Fibroblast of lung (primary cell): ENCODE results near the gene HIGD1A.

Source experiments
- CTCF ChIP-seq, 2 donors: IDR thresholded peaks in 1 of 2; conservative IDR thresholded peaks in 1 of 2; 1 replicate in 1 of 2; 2 replicates in 1 of 2; pipeline ENCODE4 v1.5.1; 2011 to 2012; ENCODE audit warnings: low read length in 2 of 2, control low read depth in 1 of 2, inconsistent platforms in 1 of 2, low read depth in 1 of 2, mild to moderate bottlenecking in 1 of 2
- EZH2 ChIP-seq: IDR thresholded peaks from 2 replicates; pipeline ENCODE4 v1.5.1; 2012; ENCODE audit warnings: low read length, control low read depth, mild to moderate bottlenecking; ENCODE audit errors: missing control alignments

GRCh38 chr3:42826141-42826540 is 21.9 kb upstream of the HIGD1A start:
- no peak for TF ChIP-seq CTCF (conservative IDR thresholded peaks at IDR 0.05 in 1 of 2, IDR thresholded peaks at IDR 0.05 in 1 of 2; ENCODE audit: low read depth in 1 of 2, low read length in 2 of 2)
- TF ChIP-seq EZH2 = no peak
